OCI-LY7 (cell line): ENCODE results near the gene MAP3K13. TPM values are rescaled to one million over a fixed set of nuclear protein-coding genes. Genes with fewer than 3 reads are reported as not detected.

Source experiments
- BruUV-seq: library from RNA; stranded (reverse); fragments of 400-500 nt; replicated peaks from 2 replicates; lab custom pipeline; 2021; lab: Mats Ljungman, UMichigan
- CTCF ChIA-PET: fragments of 300-600 bp; sonication (Branson Sonifier 250); formaldehyde crosslinking; loops from one replicate; lab custom pipeline; 2022; ENCODE audit warnings: antibody characterized with exemption; ENCODE audit not compliant: unreplicated experiment; lab: Charles Lee
- POLR2A ChIA-PET: fragments of 300-600 bp; sonication (Branson Sonifier 250); formaldehyde crosslinking; loops from one replicate; lab custom pipeline; 2022; ENCODE audit warnings: antibody characterized with exemption; lab: Charles Lee
- DNase-seq: peaks from one replicate; pipeline ENCODE4 v3.0.0-alpha.2; 2015; ENCODE audit warnings: low spot score
- H2AFZ ChIP-seq: fragments of 200-600 bp; sonication (generic), shearing (Covaris generic); 2 replicates; pipeline ENCODE4 v1.6.1; 2014; ENCODE audit warnings: mild to moderate bottlenecking, antibody characterized with exemption, low read length, moderate library complexity
- H3K27ac ChIP-seq: fragments of 200-600 bp; sonication (generic); 2 replicates; pipeline ENCODE4 v1.5.1; 2014; ENCODE audit warnings: mixed run types, low read depth, mild to moderate bottlenecking, moderate library complexity, low read length, inconsistent platforms; ENCODE audit not compliant: poor library complexity, severe bottlenecking
- H3K36me3 ChIP-seq: fragments of 200-600 bp; sonication (generic); 2 replicates; pipeline ENCODE4 v1.6.1; 2014; ENCODE audit warnings: mild to moderate bottlenecking, antibody characterized with exemption, low read length, moderate library complexity, mixed read lengths; ENCODE audit not compliant: insufficient read depth
- H3K4me1 ChIP-seq: fragments of 200-600 bp; sonication (generic); 2 replicates; pipeline ENCODE4 v1.5.1; 2014; ENCODE audit warnings: mild to moderate bottlenecking, low read length; ENCODE audit not compliant: insufficient read depth, poor library complexity, severe bottlenecking
- H3K4me2 ChIP-seq: fragments of 200-600 bp; sonication (generic); 2 replicates; pipeline ENCODE4 v1.6.1; 2014; ENCODE audit warnings: mild to moderate bottlenecking, low read length
- H3K4me3 ChIP-seq: fragments of 200-600 bp; sonication (generic); 2 replicates; pipeline ENCODE4 v1.5.1; 2014; ENCODE audit warnings: mild to moderate bottlenecking, low read depth, low read length; ENCODE audit not compliant: poor library complexity, severe bottlenecking
- H3K79me2 ChIP-seq: fragments of 200-600 bp; sonication (generic); 2 replicates; pipeline ENCODE4 v1.6.1; 2016; ENCODE audit warnings: low read depth, mild to moderate bottlenecking, low read length, moderate library complexity, mixed read lengths; ENCODE audit not compliant: insufficient read depth
- H3K9me2 ChIP-seq: fragments of 200-600 bp; sonication (generic); 2 replicates; pipeline ENCODE4 v1.6.1; 2016; ENCODE audit warnings: mild to moderate bottlenecking, low read length, mixed read lengths; ENCODE audit not compliant: insufficient read depth
- H3K9me3 ChIP-seq: fragments of 200-600 bp; sonication (generic); 2 replicates; pipeline ENCODE4 v1.6.1; 2014; ENCODE audit warnings: mild to moderate bottlenecking, mixed run types, low read length, mixed read lengths
- H4K20me1 ChIP-seq: fragments of 200-600 bp; sonication (generic); 2 replicates; pipeline ENCODE4 v1.6.1; 2014; ENCODE audit warnings: mild to moderate bottlenecking, antibody characterized with exemption, low read length, moderate library complexity, mixed read lengths; ENCODE audit not compliant: insufficient read depth
- EZH2phosphoT487 ChIP-seq: fragments of 200-600 bp; sonication (generic); IDR thresholded peaks from 2 replicates; pipeline ENCODE4 v1.6.1; 2018; ENCODE audit warnings: low read depth, borderline replicate concordance, mild to moderate bottlenecking, mixed run types, antibody characterized with exemption, low read length, moderate library complexity, mixed read lengths
- intact Hi-C: fragments of 100-400 bp; cut with micrococcal nuclease; formaldehyde crosslinking; loops from one replicate; pipeline ENCODE4 v1.10.0; 2022; ENCODE audit not compliant: unreplicated experiment
- total RNA-seq, 2 experiments: library from RNA; depleted of rRNA in 1 of 2; stranded (reverse); fragments of >200 nt in 1 of 2; shearing (Covaris generic) in 1 of 2; gene quantifications; 2 replicates each; pipeline ENCODE4 v1.2.3, GENCODE V29; 2014 to 2022
- TF ChIP-seq, protein P1 (sequence below): fragments of 200-600 bp; sonication (generic); conservative IDR thresholded peaks from 2 replicates; pipeline ENCODE4 v1.5.1; 2014; ENCODE audit warnings: mild to moderate bottlenecking, antibody characterized with exemption, low read length, moderate library complexity, mixed read lengths

MAP3K13 gene
- total RNA-seq, 2 experiments from 2014 or later, result 7.6 to 15.0 TPM

GRCh38 chr3:185401319-185401955 is 38.5 kb downstream of the MAP3K13 start:
- Histone ChIP-seq H2AFZ (no peak overlapping the region), H3K9me2 (no peaks in the 10 kb centered on the region), H3K79me2 (no peaks in the 10 kb centered on the region), H3K27ac (no peak overlapping the region), H3K4me2 (no peak overlapping the region), H3K36me3 (no peaks in the 10 kb centered on the region), H3K4me3 (no peak overlapping the region), H4K20me1 (no peaks in the 10 kb centered on the region), H3K9me3 (no peaks in the 10 kb centered on the region), H3K4me1 (no peaks in the 10 kb centered on the region)
- CTCF ChIA-PET, result no interaction called here
- intact Hi-C loops, result no loop called here
- no peak for DNase-seq
- no peak for TF ChIP-seq EZH2phosphoT487
- TF ChIP-seq, protein P1, sequence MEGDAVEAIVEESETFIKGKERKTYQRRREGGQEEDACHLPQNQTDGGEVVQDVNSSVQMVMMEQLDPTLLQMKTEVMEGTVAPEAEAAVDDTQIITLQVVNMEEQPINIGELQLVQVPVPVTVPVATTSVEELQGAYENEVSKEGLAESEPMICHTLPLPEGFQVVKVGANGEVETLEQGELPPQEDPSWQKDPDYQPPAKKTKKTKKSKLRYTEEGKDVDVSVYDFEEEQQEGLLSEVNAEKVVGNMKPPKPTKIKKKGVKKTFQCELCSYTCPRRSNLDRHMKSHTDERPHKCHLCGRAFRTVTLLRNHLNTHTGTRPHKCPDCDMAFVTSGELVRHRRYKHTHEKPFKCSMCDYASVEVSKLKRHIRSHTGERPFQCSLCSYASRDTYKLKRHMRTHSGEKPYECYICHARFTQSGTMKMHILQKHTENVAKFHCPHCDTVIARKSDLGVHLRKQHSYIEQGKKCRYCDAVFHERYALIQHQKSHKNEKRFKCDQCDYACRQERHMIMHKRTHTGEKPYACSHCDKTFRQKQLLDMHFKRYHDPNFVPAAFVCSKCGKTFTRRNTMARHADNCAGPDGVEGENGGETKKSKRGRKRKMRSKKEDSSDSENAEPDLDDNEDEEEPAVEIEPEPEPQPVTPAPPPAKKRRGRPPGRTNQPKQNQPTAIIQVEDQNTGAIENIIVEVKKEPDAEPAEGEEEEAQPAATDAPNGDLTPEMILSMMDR, result no peak
- BruUV-seq, result no TSS peak
- POLR2A ChIA-PET, result interaction anchor here (0.5 to 1.7 kb wide), 3 partner anchors 18 to 393 kb away, joined by 3 read pairs; no protein-coding TSS in a partner anchor

DNA sequence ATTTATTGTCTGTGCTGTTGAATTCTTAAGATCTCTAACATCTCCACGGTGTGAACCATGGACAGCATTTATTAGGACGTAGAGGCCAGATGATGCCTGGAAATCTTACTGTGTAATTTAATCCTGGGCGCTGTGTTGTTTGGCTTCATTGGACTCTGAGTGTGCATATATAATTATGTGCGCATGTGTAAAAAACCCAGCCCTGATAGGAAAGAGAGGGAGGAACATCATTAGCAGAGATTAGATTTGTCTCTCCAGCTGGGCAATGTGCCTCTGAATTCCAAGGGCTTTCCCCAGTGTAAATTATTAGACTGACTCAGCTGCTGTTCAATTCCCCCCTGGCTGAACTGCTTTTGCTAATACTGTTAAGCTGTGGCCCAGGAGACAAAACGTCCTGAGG is 39.6 kb downstream of the MAP3K13 start:
- no peak for DNase-seq
- Histone ChIP-seq H4K20me1 (no peaks in the 10 kb centered on the region), H3K27ac (no peak overlapping the region), H3K4me3 (no peak overlapping the region), H3K4me1 (no peaks in the 10 kb centered on the region), H3K36me3 (no peaks in the 10 kb centered on the region), H3K9me2 (no peaks in the 10 kb centered on the region), H3K79me2 (no peaks in the 10 kb centered on the region), H3K9me3 (no peaks in the 10 kb centered on the region), H2AFZ (no peak overlapping the region), H3K4me2 (no peak overlapping the region)
- no peak for TF ChIP-seq EZH2phosphoT487
- TF ChIP-seq, protein P1, result no peak
- no TSS peak for BruUV-seq
- intact Hi-C loops, result no loop called here
- POLR2A ChIA-PET, result interaction anchor here (0.8 to 1.7 kb wide), 3 partner anchors 10 to 39 kb away, joined by 3 read pairs; no protein-coding TSS in a partner anchor
- CTCF ChIA-PET, result no interaction called here

DNA sequence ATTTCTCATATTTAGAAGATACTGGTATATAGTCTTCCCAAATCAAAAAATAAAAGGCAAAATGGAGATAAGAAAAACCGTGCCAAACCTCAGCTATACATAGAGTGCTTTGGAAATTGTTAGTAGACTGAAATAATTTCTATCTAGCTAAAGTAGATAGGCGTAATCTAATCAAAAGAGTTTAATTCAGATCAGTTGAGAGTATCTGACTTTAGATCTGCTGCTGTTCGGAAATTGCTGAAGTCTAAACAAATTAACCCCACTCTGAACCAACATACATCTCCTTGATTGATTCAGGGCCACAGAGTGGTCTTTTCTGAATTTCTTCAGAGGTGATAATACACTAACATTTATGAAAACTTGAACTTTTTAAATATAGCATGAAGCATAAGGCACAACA is 40.1 kb downstream of the MAP3K13 start:
- no peaks in the 10 kb centered on the region for H3K4me1 ChIP-seq
- no peaks in the 10 kb centered on the region for H3K9me3 ChIP-seq
- no peak overlapping the region for H2AFZ ChIP-seq
- intact Hi-C loops, result no loop called here
- H4K20me1 ChIP-seq, result no peaks in the 10 kb centered on the region
- TF ChIP-seq EZH2phosphoT487, result no peak
- TF ChIP-seq, protein P1, result no peak
- H3K4me2 ChIP-seq, result no peak overlapping the region
- no TSS peak for BruUV-seq
- H3K9me2 ChIP-seq, result no peaks in the 10 kb centered on the region
- POLR2A ChIA-PET, result interaction anchor here (1.0 kb wide), 1 partner anchor 10 kb away, joined by 3 read pairs; no protein-coding TSS in a partner anchor
- no peak overlapping the region for H3K4me3 ChIP-seq
- no peaks in the 10 kb centered on the region for H3K36me3 ChIP-seq
- no peaks in the 10 kb centered on the region for H3K79me2 ChIP-seq
- DNase-seq, result no peak
- H3K27ac ChIP-seq, result no peak overlapping the region
- CTCF ChIA-PET, result no interaction called here
